T-helper 2 cell treated with Interferon-gamma antibody and Interleukin-4, amounts not matched to agents 100 ng/mL and 5 ng/mL, for 36 hours (primary cell): ENCODE data around the gene LMX1B. TPM values are rescaled to one million over a fixed set of nuclear protein-coding genes. Genes with fewer than 3 reads are reported as not detected.
"Not testable (repeated sequence)": the region's sequence is repeated elsewhere in the genome, so short reads cannot be mapped to it uniquely, and the experiment has no call there.

Source experiments
- intact Hi-C: fragments of 100-400 bp; cut with micrococcal nuclease; formaldehyde crosslinking; loops from one replicate; pipeline ENCODE4 v1.15.1; 2023
- total RNA-seq: library from RNA; stranded (reverse); gene quantifications from 2 replicates; pipeline ENCODE4 v1.2.3, GENCODE V29; 2022

Gene LMX1B
- total RNA-seq, 1 donor from 2014 or later = not detected

- intact Hi-C loops = loop anchor here (5.0 kb wide), 1 partner anchor 42 kb away; no protein-coding TSS in a partner anchor
These were observed 91.4 kb downstream of the LMX1B start for GRCh38 chr9:126704892-126705766.

- intact Hi-C loops = loop anchor here (1.0 to 5.0 kb wide), 3 partner anchors 17 to 75 kb away; no protein-coding TSS in a partner anchor
These were observed 92.3 kb downstream of the LMX1B start for GRCh38 chr9:126705767-126706697.

- intact Hi-C loops = loop anchor here (1.0 to 5.0 kb wide), 3 partner anchors 16 to 75 kb away; no protein-coding TSS in a partner anchor
These were observed 92.9 kb downstream of the LMX1B start for GRCh38 chr9:126706698-126707053.

GRCh38 chr9:126707083-126707482, 93.4 kb downstream of the LMX1B start:
- intact Hi-C loops = loop anchor here (2.0 to 5.0 kb wide), 2 partner anchors 16 to 40 kb away; no protein-coding TSS in a partner anchor

DNA sequence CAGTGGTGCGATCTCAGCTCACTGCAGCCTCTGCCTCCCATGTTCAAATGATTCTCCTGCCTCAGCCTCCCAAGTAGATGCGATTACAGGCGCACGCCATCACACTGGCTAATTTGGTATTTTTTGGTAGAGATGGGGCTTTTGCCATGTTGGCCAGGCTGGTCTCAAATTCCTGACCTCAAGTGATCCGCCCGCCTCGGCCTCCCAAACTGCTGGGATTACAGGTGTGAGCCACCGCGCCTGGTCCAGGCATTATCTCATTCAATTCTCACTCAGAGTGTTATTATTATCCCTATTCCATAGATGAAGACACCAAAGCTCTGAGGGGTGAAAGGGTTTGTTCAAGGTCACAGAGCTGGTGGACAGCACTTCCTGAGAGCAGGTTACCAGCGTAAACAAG, 94.0 kb downstream of the LMX1B start:
- intact Hi-C loops = loop anchor here (2.0 to 5.0 kb wide), 2 partner anchors 15 to 40 kb away; no protein-coding TSS in a partner anchor

GRCh38 chr9:126708178-126708577, 94.5 kb downstream of the LMX1B start:
- intact Hi-C loops = loop anchor here (5.0 kb wide), 1 partner anchor 39 kb away; no protein-coding TSS in a partner anchor

DNA sequence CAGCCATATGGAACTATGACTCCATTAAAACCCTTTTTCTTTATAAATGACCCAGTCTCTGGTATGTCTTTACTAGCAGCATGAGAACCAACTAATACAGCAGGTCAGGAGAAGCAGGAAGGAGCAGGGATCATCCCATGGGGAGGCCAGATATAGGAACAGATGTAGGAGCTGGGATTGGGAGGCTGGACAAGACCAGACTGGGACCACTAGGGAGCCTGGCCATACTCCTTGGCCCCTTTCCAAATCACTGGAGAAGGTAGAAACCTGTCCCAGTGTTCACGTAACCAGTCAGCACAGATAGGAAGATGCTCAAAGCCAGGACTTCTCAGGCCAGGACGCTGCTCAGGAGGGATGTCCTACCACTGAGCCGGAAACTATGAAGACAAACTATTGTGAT, 95.5 kb downstream of the LMX1B start:
- intact Hi-C loops = loop anchor here (5.0 kb wide), 1 partner anchor 38 kb away; no protein-coding TSS in a partner anchor

- intact Hi-C loops = no loop called here
These were observed 101.7 kb downstream of the LMX1B start for GRCh38 chr9:126715382-126715781.

- intact Hi-C loops = not testable (repeated sequence)
These were observed 103.7 kb downstream of the LMX1B start for GRCh38 chr9:126717441-126717840.

DNA sequence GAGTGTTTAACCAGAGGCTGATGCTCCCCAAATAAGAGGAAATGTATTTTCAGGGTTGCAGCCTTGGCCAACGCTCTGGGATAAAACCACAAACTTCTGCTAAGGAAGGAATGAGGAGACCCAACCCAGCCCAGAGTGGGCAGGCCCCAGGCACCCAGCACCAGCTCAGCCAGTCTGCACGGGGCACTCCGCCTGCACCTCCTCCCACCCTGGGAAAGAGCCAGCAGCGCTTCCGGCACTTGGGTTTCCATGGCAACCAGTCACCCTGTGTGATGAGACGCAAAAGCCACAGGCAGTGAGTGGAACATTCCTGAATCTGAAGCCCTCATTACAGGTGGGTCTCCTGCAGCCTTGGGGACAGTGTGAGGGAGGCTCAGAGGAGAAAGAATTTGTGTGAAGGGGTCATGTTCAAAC, 105.9 kb downstream of the LMX1B start:
- intact Hi-C loops = loop anchor here (1.0 to 10.0 kb wide), 3 partner anchors 86 to 1965 kb away; partner anchors contain the start of genes NAIF1, SET, SLC25A25 and ZBTB43

- intact Hi-C loops = loop anchor here (10.0 kb wide), 2 partner anchors 1345 to 1965 kb away; partner anchors contain the start of genes NAIF1, SET and SLC25A25
These were observed 106.3 kb downstream of the LMX1B start for GRCh38 chr9:126720036-126720435.

- intact Hi-C loops = loop anchor here (10.0 kb wide), 2 partner anchors 1344 to 1964 kb away; partner anchors contain the start of genes NAIF1, SET and SLC25A25
These were observed 107.2 kb downstream of the LMX1B start for GRCh38 chr9:126720661-126721563.

- intact Hi-C loops = loop anchor here (10.0 kb wide), 2 partner anchors 1343 to 1963 kb away; partner anchors contain the start of genes NAIF1, SET and SLC25A25
These were observed 107.8 kb downstream of the LMX1B start for GRCh38 chr9:126721564-126721981.

- intact Hi-C loops = loop anchor here (2.0 to 10.0 kb wide), 4 partner anchors 16 to 1962 kb away; partner anchors contain the start of genes NAIF1, SET and SLC25A25
These were observed 108.7 kb downstream of the LMX1B start for GRCh38 chr9:126722252-126722921.

GRCh38 chr9:126722922-126723806, 109.4 kb downstream of the LMX1B start:
- intact Hi-C loops = loop anchor here (2.0 to 10.0 kb wide), 4 partner anchors 16 to 1962 kb away; partner anchors contain the start of genes NAIF1, SET and SLC25A25

- intact Hi-C loops = loop anchor here (2.0 to 10.0 kb wide), 4 partner anchors 17 to 1961 kb away; partner anchors contain the start of genes NAIF1, SET and SLC25A25
These were observed 110.1 kb downstream of the LMX1B start for GRCh38 chr9:126723807-126724172.

DNA sequence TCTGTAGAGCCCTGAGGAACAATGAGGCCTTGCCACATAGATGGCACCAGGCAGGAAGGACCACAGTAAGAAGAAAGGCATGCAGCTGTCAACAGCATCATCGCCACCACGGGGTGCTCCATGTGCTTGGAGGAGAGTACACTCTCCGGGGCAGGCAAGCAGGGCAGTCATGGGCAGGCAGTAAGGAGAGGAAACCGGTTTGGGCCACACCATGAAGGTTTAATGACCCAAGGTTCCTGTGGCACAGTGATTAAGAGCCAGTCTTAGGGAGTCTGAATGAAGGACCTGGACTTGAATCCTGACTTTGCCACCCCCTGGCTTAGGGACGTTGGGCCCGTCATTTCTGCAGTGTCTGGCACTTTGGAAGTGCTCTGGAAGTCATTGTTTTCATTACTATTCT, 110.5 kb downstream of the LMX1B start:
- intact Hi-C loops = loop anchor here (10.0 kb wide), 2 partner anchors 1341 to 1961 kb away; partner anchors contain the start of genes NAIF1, SET and SLC25A25

GRCh38 chr9:126725485-126725884, 111.8 kb downstream of the LMX1B start:
- intact Hi-C loops = loop anchor here (10.0 kb wide), 2 partner anchors 1339 to 1959 kb away; partner anchors contain the start of genes NAIF1, SET and SLC25A25
